ENCODE data around the gene SOX5.

GRCh38 chr12:23504641-23505399, 444.6 kb downstream of the SOX5 start:
- no peak for TF ChIP-seq CTCF (conservative IDR thresholded peaks at IDR 0.05 in 1 of 2, IDR thresholded peaks at IDR 0.05 in 1 of 2; ENCODE audit: low read depth in 1 of 2, low read length in 2 of 2)
- no peak for TF ChIP-seq EZH2 (IDR thresholded peaks at IDR 0.05; ENCODE audit: low read length, missing control alignments)
